Endothelial cell of umbilical vein (primary cell): ENCODE data around the gene COL23A1. TPM values are rescaled to one million over a fixed set of nuclear protein-coding genes. Genes with fewer than 3 reads are reported as not detected.

ENCODE experiments used
- BruUV-seq: library from RNA; stranded (reverse); fragments of 400-500 nt; replicated peaks from 2 replicates; lab custom pipeline; 2021; lab: Mats Ljungman, UMichigan
- CTCF ChIA-PET: fragments of 300-600, 350-600 bp; sonication (Branson Sonifier 250); formaldehyde crosslinking; loops from one replicate; lab custom pipeline; 2021; ENCODE audit warnings: antibody characterized with exemption, inconsistent platforms; lab: Charles Lee
- POLR2A ChIA-PET: fragments of 300-600, 350-600 bp; sonication (Branson Sonifier 250); formaldehyde crosslinking; loops from one replicate; lab custom pipeline; 2021; ENCODE audit warnings: antibody characterized with exemption, inconsistent platforms; lab: Charles Lee
- DNase-seq: peaks from one replicate; pipeline ENCODE4 v3.0.0-alpha.2; 2011; ENCODE audit warnings: low read depth, low spot score
- FAIRE-seq: peaks from 2 replicates; lab custom pipeline; 2011; peaks lifted over from hg19 to GRCh38; lab: Jason Lieb, UNC
- H2AFZ ChIP-seq: 2 replicates; pipeline ENCODE4 v1.6.0; 2012; ENCODE audit warnings: low read depth, low read length, control low read depth, inconsistent platforms
- H3K27ac ChIP-seq: 2 replicates; pipeline ENCODE4 v1.5.1; 2011; ENCODE audit warnings: low read depth, mild to moderate bottlenecking, control low read depth, low read length, moderate library complexity; ENCODE audit not compliant: insufficient read depth
- H3K27me3 ChIP-seq, 2 experiments: 2 replicates each; pipeline versions ENCODE4 v1.6.0 to v1.6.1; 2011; ENCODE audit warnings: low read length in 2 of 2, mixed read lengths in 1 of 2; ENCODE audit not compliant: control insufficient read depth in 2 of 2, insufficient read depth in 2 of 2
- H3K36me3 ChIP-seq, 2 experiments: 2 replicates in 1 of 2; 3 replicates in 1 of 2; pipeline ENCODE4 v1.5.1; 2011; ENCODE audit warnings: low read length in 2 of 2, mild to moderate bottlenecking in 1 of 2, moderate library complexity in 1 of 2; ENCODE audit not compliant: control insufficient read depth in 2 of 2, insufficient read depth in 2 of 2; ENCODE audit errors: extremely low read depth in 1 of 2
- H3K4me1 ChIP-seq: 3 replicates; pipeline ENCODE4 v1.5.1; 2011; ENCODE audit warnings: mild to moderate bottlenecking, low read length; ENCODE audit not compliant: control insufficient read depth, insufficient read depth; ENCODE audit errors: extremely low read depth
- H3K4me2 ChIP-seq: 2 replicates; pipeline ENCODE4 v1.6.1; 2011; ENCODE audit warnings: low read length, control low read depth, mixed read lengths; ENCODE audit not compliant: insufficient read depth
- H3K4me3 ChIP-seq, 3 experiments: fragments of 200-600 bp in 1 of 3; sonication (generic), shearing (Covaris generic) in 1 of 3; replicated peaks in 1 of 3; 2 replicates each; pipeline ENCODE4 v1.5.1; 2011 to 2016; ENCODE audit warnings: control low read depth in 3 of 3, low read length in 3 of 3, mild to moderate bottlenecking in 2 of 3, inconsistent platforms in 1 of 3, low read depth in 1 of 3, moderate library complexity in 1 of 3; ENCODE audit not compliant: insufficient read depth in 1 of 3
- H3K79me2 ChIP-seq: 2 replicates; pipeline ENCODE4 v1.6.0; 2012; ENCODE audit warnings: low read length, inconsistent platforms; ENCODE audit not compliant: control insufficient read depth, insufficient read depth
- H3K9ac ChIP-seq: replicated peaks from 2 replicates; pipeline ENCODE3; 2011; ENCODE audit warnings: low read length, control low read depth; ENCODE audit not compliant: insufficient read depth; ENCODE audit errors: extremely low read depth
- H3K9me1 ChIP-seq: replicated peaks from 3 replicates; pipeline ENCODE4 v1.6.0; 2011; ENCODE audit warnings: mild to moderate bottlenecking, low read length; ENCODE audit not compliant: control insufficient read depth, insufficient read depth; ENCODE audit errors: extremely low read depth
- H3K9me3 ChIP-seq: replicated peaks from 2 replicates; pipeline ENCODE4 v1.5.1; 2012; ENCODE audit warnings: low read length, inconsistent platforms; ENCODE audit not compliant: control insufficient read depth, insufficient read depth
- H4K20me1 ChIP-seq: replicated peaks from 2 replicates; pipeline ENCODE3; 2011; ENCODE audit warnings: mild to moderate bottlenecking, low read length; ENCODE audit not compliant: control insufficient read depth, insufficient read depth; ENCODE audit errors: extremely low read depth
- EZH2 ChIP-seq: IDR thresholded peaks from 2 replicates; pipeline ENCODE4 v1.6.1; 2012; ENCODE audit warnings: borderline replicate concordance, low read depth, mild to moderate bottlenecking, moderate library complexity, low read length, inconsistent platforms; ENCODE audit not compliant: severe bottlenecking
- FOS ChIP-seq: IDR thresholded peaks from 2 replicates; pipeline ENCODE4 v1.6.1; 2011; ENCODE audit warnings: mild to moderate bottlenecking, low read length, moderate library complexity, borderline replicate concordance; ENCODE audit not compliant: insufficient read depth
- GATA2 ChIP-seq: IDR thresholded peaks from 2 replicates; pipeline ENCODE4 v1.7.0; 2011; ENCODE audit warnings: low read depth, mild to moderate bottlenecking, moderate library complexity, mixed read lengths, low read length; ENCODE audit not compliant: insufficient read length, insufficient read depth
- JUN ChIP-seq: IDR thresholded peaks from 2 replicates; pipeline ENCODE4 v1.6.1; 2011; ENCODE audit warnings: borderline replicate concordance, low read depth; ENCODE audit not compliant: insufficient read length, insufficient read depth
- MAX ChIP-seq: IDR thresholded peaks from 2 replicates; pipeline ENCODE4 v1.6.1; 2011; ENCODE audit not compliant: insufficient read depth, insufficient read length
- MYC ChIP-seq: IDR thresholded peaks from one replicate; pipeline ENCODE4 v1.6.1; 2011; ENCODE audit warnings: mild to moderate bottlenecking, low read depth, low read length
- POLR2A ChIP-seq: IDR thresholded peaks from 2 replicates; pipeline ENCODE4 v1.6.1; 2012; ENCODE audit warnings: low read depth, mild to moderate bottlenecking, control low read depth, low read length
- POLR2AphosphoS5 ChIP-seq: IDR thresholded peaks from 2 replicates; pipeline ENCODE4 v1.6.1; 2012; ENCODE audit warnings: low read depth, mild to moderate bottlenecking, control low read depth, low read length, moderate library complexity; ENCODE audit not compliant: insufficient read depth
- dilution Hi-C: fragments of 300-500 bp; cut with MboI; formaldehyde crosslinking; loops from one replicate; pipeline ENCODE4 v1.15.0; 2019; ENCODE audit warnings: low sequenced_read_pairs; ENCODE audit not compliant: extremely low pct_ligation_motif_present
- intact Hi-C: fragments of 100-400 bp; cut with micrococcal nuclease; formaldehyde crosslinking; loops from one replicate; pipeline ENCODE4 v1.10.0; 2022
- polyA plus RNA-seq, 4 experiments: library from polyadenylated mRNA; depleted of rRNA in 3 of 4; stranded (reverse) in 3 of 4; unstranded in 1 of 4; fragments of >200 nt; gene quantifications; 2 replicates each; pipeline versions ENCODE4 v1.2.1 to v1.2.3, GENCODE V29; 2011 to 2012; ENCODE audit warnings: missing spikeins in 1 of 4
- total RNA-seq: library from RNA; stranded (reverse); gene quantifications from 2 replicates; pipeline ENCODE4 v1.2.3, GENCODE V29; 2021
- TF ChIP-seq, protein P1 (sequence below), 2 donors: IDR thresholded peaks; 1 replicate in 1 of 2; 2 replicates in 1 of 2; pipeline ENCODE4 v1.5.1; 2011; ENCODE audit warnings: low read length in 2 of 2, mild to moderate bottlenecking in 2 of 2, moderate library complexity in 2 of 2, control low read depth in 1 of 2, inconsistent platforms in 1 of 2, low read depth in 1 of 2; ENCODE audit not compliant: insufficient read depth in 1 of 2; ENCODE audit errors: extremely low read depth in 1 of 2

COL23A1 gene
- total and polyA plus RNA-seq, 2 donors (not counting 3 experiments of a cell fraction or from before 2014, with no cell fraction given) = not detected

DNA sequence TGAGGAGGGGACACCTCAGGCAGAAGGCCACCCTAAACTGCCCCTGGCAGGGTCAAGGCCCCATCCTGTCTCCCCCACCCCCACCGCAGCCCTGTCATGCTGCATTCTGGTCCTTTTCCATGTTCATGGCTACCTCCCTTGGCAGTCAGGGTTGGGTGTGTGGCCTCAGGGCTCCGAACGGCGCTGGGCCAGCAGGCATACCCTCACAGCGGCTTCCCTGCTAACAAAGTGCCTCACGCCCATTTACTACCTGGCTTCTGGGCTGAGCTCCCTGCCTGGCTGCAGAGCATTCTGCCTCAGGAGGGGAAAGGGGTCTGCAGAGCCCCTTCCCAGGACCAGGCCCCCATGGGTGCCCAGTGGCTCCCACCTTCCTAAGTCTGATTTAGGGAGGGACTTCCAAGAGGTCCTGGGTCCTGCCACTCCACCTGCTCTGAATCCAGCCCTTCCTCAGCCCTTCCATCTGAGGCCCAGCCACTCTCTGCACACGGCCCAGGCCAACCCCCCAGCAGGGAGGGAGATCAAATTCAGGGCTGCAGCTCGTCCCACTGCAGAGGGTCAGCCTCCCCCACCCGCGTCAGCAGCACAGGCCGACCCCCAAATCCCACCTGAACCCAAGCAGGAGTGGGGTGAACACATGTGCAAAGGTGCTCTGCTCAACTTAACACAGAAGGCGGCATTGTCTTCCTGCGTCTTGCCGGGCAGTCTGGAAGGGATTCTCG lies 241.7 kb downstream of the COL23A1 start:
- CTCF ChIA-PET = no interaction called here
- Histone ChIP-seq H3K9me3 (no peaks in the 10 kb centered on the region), H3K27ac (no peak overlapping the region)

More for the DNA sequence above, 241.7 kb downstream of the COL23A1 start:
- no TSS peak for BruUV-seq
- Histone ChIP-seq H3K36me3 (no peaks in the 10 kb centered on the region), H3K4me1 (no peaks in the 10 kb centered on the region), H3K27me3 (no peaks in the 10 kb centered on the region), H4K20me1 (no peaks in the 10 kb centered on the region), H3K9ac (no peak overlapping the region), H3K9me1 (no peaks in the 10 kb centered on the region), H3K79me2 (no peaks in the 10 kb centered on the region), H3K4me3 (no peak overlapping the region), H3K4me2 (no peak overlapping the region), H2AFZ (no peak overlapping the region)
- dilution Hi-C loops (no loop called here), intact Hi-C loops (no loop called here)
- POLR2A ChIA-PET = no interaction called here
- TF ChIP-seq, protein P1, sequence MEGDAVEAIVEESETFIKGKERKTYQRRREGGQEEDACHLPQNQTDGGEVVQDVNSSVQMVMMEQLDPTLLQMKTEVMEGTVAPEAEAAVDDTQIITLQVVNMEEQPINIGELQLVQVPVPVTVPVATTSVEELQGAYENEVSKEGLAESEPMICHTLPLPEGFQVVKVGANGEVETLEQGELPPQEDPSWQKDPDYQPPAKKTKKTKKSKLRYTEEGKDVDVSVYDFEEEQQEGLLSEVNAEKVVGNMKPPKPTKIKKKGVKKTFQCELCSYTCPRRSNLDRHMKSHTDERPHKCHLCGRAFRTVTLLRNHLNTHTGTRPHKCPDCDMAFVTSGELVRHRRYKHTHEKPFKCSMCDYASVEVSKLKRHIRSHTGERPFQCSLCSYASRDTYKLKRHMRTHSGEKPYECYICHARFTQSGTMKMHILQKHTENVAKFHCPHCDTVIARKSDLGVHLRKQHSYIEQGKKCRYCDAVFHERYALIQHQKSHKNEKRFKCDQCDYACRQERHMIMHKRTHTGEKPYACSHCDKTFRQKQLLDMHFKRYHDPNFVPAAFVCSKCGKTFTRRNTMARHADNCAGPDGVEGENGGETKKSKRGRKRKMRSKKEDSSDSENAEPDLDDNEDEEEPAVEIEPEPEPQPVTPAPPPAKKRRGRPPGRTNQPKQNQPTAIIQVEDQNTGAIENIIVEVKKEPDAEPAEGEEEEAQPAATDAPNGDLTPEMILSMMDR (IDR thresholded peaks at IDR 0.05; ENCODE audit: extremely low read depth in 1 of 2, insufficient read depth in 1 of 2, low read depth in 1 of 2, low read length in 2 of 2) = no peak
- TF ChIP-seq JUN = no peak
- no peak for TF ChIP-seq POLR2AphosphoS5
- no peak for TF ChIP-seq GATA2
- no peak for TF ChIP-seq EZH2
- no peak for TF ChIP-seq MAX
- TF ChIP-seq FOS = no peak
- no peak for TF ChIP-seq POLR2A
- TF ChIP-seq MYC = no peak
- no peak for DNase-seq
- FAIRE-seq = no peak
